HepG2 (cell line): ENCODE data around the gene TNFSF11. TPM values are rescaled to one million over a fixed set of nuclear protein-coding genes. Genes with fewer than 3 reads are reported as not detected.

Experiments
- ATAC-seq: fragments of 200-7000 bp; cut with Tn5 transposase; 3 replicates; pipeline ENCODE4 v1.9.1; 2020; ENCODE audit warnings: mild to moderate bottlenecking, moderate library complexity
- BruUV-seq: library from RNA; stranded (reverse); fragments of 400-500 nt; replicated peaks from 2 replicates; lab custom pipeline; 2021; lab: Mats Ljungman, UMichigan
- CTCF ChIA-PET: fragments of 300-600 bp; formaldehyde crosslinking; extraction: SDS; loops from one replicate; lab custom pipeline; 2021; ENCODE audit warnings: low total read pairs, inconsistent platforms, low intra/inter-chr PET ratio; lab: Yijun Ruan, JAX
- POLR2A ChIA-PET: fragments of 350-600 bp; sonication (Branson Sonifier 250); formaldehyde crosslinking; loops from one replicate; lab custom pipeline; 2020; ENCODE audit warnings: antibody characterized with exemption, inconsistent platforms; lab: Yijun Ruan, JAX
- DNase-seq: peaks from one replicate; pipeline ENCODE4 v3.0.0-alpha.2; 2015; ENCODE audit warnings: low spot score
- FAIRE-seq: peaks from 3 replicates; lab custom pipeline; 2011; peaks lifted over from hg19 to GRCh38; lab: Jason Lieb, UNC
- H2AFZ ChIP-seq: one replicate; pipeline ENCODE4 v1.6.1; 2011; ENCODE audit warnings: low read length, inconsistent platforms
- H3K27ac ChIP-seq: fragments of 300-600 bp; 3 replicates; pipeline ENCODE4 v1.8.0; 2011; ENCODE audit warnings: mixed run types, mild to moderate bottlenecking, mixed read lengths, low read length, inconsistent platforms; ENCODE audit not compliant: insufficient read depth; ENCODE audit errors: extremely low read length
- H3K27me3 ChIP-seq, 2 experiments: fragments of 200-600 bp in 1 of 2; 2 replicates in 1 of 2; 3 replicates in 1 of 2; pipeline versions ENCODE4 v1.6.0 to v1.8.0; 2011; ENCODE audit warnings: low read length in 2 of 2, mild to moderate bottlenecking in 2 of 2, moderate library complexity in 2 of 2, inconsistent platforms in 1 of 2; ENCODE audit not compliant: insufficient read depth in 2 of 2, control insufficient read depth in 1 of 2
- H3K36me3 ChIP-seq, 2 experiments: fragments of 200-600 bp in 1 of 2; replicated peaks in 1 of 2; 2 replicates in 1 of 2; 3 replicates in 1 of 2; pipeline versions ENCODE4 v1.5.1 to v1.8.0; 2011; ENCODE audit warnings: low read length in 2 of 2, inconsistent platforms in 1 of 2; ENCODE audit not compliant: insufficient read depth in 2 of 2, control insufficient read depth in 1 of 2
- H3K4me1 ChIP-seq: 2 replicates; pipeline ENCODE4 v1.5.1; 2012; ENCODE audit warnings: low read length, inconsistent platforms; ENCODE audit not compliant: insufficient read depth
- H3K4me2 ChIP-seq: 2 replicates; pipeline ENCODE4 v1.6.0; 2011; ENCODE audit warnings: low read depth, low read length, inconsistent platforms
- H3K4me3 ChIP-seq, 3 experiments: fragments of 200-600 bp in 1 of 3; sonication (generic), shearing (Covaris generic) in 1 of 3; replicated peaks in 1 of 3; 2 replicates each; pipeline ENCODE4 v1.5.1; 2011 to 2016; ENCODE audit warnings: low read length in 3 of 3, inconsistent platforms in 2 of 3, low read depth in 2 of 3, mild to moderate bottlenecking in 2 of 3, control low read depth in 1 of 3, mixed read lengths in 1 of 3; ENCODE audit not compliant: insufficient read depth in 1 of 3
- H3K79me2 ChIP-seq: one replicate; pipeline ENCODE4 v1.6.1; 2011; ENCODE audit warnings: low read length, inconsistent platforms; ENCODE audit not compliant: insufficient read depth
- H3K9ac ChIP-seq: 2 replicates; pipeline ENCODE4 v1.6.0; 2011; ENCODE audit warnings: mild to moderate bottlenecking, low read depth, low read length, inconsistent platforms; ENCODE audit not compliant: insufficient read depth
- H3K9me3 ChIP-seq: 2 replicates; pipeline ENCODE4 v1.5.1; 2012; ENCODE audit warnings: mild to moderate bottlenecking, low read length
- H4K20me1 ChIP-seq: 2 replicates; pipeline ENCODE4 v1.6.0; 2011; ENCODE audit warnings: inconsistent platforms, mild to moderate bottlenecking, low read length, moderate library complexity; ENCODE audit not compliant: insufficient read depth
- FIP1L1 ChIP-seq: fragments of 200-400 bp; formaldehyde crosslinking; IDR thresholded peaks from 2 replicates; pipeline ENCODE4 v1.6.1; 2018; ENCODE audit warnings: low read depth, mild to moderate bottlenecking, low read length, moderate library complexity, borderline replicate concordance; ENCODE audit not compliant: insufficient read depth
- GFI1 ChIP-seq: sonication (generic); formaldehyde crosslinking; IDR thresholded peaks from 2 replicates; pipeline ENCODE4 v1.5.0; 2020; ENCODE audit warnings: missing genetic modification reagents, mild to moderate bottlenecking, borderline replicate concordance
- HNF1B ChIP-seq: sonication (generic); formaldehyde crosslinking; IDR thresholded peaks from 2 replicates; pipeline ENCODE4 v1.5.1; 2020; ENCODE audit warnings: mild to moderate bottlenecking, moderate library complexity, missing genetic modification reagents
- NCOA1 ChIP-seq: sonication (generic); formaldehyde crosslinking; IDR thresholded peaks from 2 replicates; pipeline ENCODE4 v1.9.0; 2021; ENCODE audit warnings: missing genetic modification reagents
- NPAS2 ChIP-seq: sonication (generic); formaldehyde crosslinking; IDR thresholded peaks from 2 replicates; pipeline ENCODE4 v1.8.0; 2022; ENCODE audit warnings: mild to moderate bottlenecking, missing genetic modification reagents, borderline replicate concordance
- RXRA ChIP-seq: sonication (generic); formaldehyde crosslinking; IDR thresholded peaks from 2 replicates; pipeline ENCODE4 v1.5.1; 2020; ENCODE audit warnings: missing genetic modification reagents
- SKI ChIP-seq: fragments of 450-650 bp; IDR thresholded peaks from one replicate; pipeline ENCODE4 v1.6.1; 2018; ENCODE audit warnings: mild to moderate bottlenecking; ENCODE audit not compliant: partially characterized antibody
- ZBTB46 ChIP-seq: sonication (generic); formaldehyde crosslinking; IDR thresholded peaks from 2 replicates; pipeline ENCODE4 v1.4.0; 2020; ENCODE audit warnings: mild to moderate bottlenecking, missing genetic modification reagents, borderline replicate concordance
- ZHX1 ChIP-seq: sonication (generic); formaldehyde crosslinking; IDR thresholded peaks from 2 replicates; pipeline ENCODE4 v1.8.1; 2022; ENCODE audit warnings: low read depth, mild to moderate bottlenecking, missing genetic modification reagents
- ZNF263 ChIP-seq: sonication (generic); formaldehyde crosslinking; IDR thresholded peaks from 2 replicates; pipeline ENCODE4 v1.4.0; 2020; ENCODE audit warnings: missing genetic modification reagents
- ZNF749 ChIP-seq: sonication (generic); formaldehyde crosslinking; IDR thresholded peaks from 2 replicates; pipeline ENCODE4 v1.8.0; 2022; ENCODE audit warnings: mild to moderate bottlenecking, missing genetic modification reagents, moderate library complexity, borderline replicate concordance
- ZSCAN21 ChIP-seq: sonication (generic); formaldehyde crosslinking; IDR thresholded peaks from 2 replicates; pipeline ENCODE4 v1.8.0; 2022; ENCODE audit warnings: mild to moderate bottlenecking, missing genetic modification reagents, moderate library complexity, borderline replicate concordance
- WGBS: methylation state at CpG from one replicate; pipeline ENCODE4 v1.1.6; 2017; ENCODE audit warnings: low lambda C conversion rate; 5-methylcytosine and 5-hydroxymethylcytosine counted together
- in situ Hi-C: cut with HindIII; loops from 2 replicates; pipeline ENCODE4 v1.10.0; 2017; ENCODE audit warnings: low pct_unique_long_range_greater_than_20kb; ENCODE audit not compliant: extremely low pct_ligation_motif_present
- intact Hi-C: fragments of 100-400 bp; cut with micrococcal nuclease; formaldehyde crosslinking; loops from one replicate; pipeline ENCODE4 v1.10.0; 2022; ENCODE audit not compliant: unreplicated experiment
- polyA plus RNA-seq, 8 experiments: library from polyadenylated mRNA; depleted of rRNA in 3 of 8; stranded (reverse) in 7 of 8; unstranded in 1 of 8; fragments of >200 nt; fragmentation: Illumina TruSeq in 4 of 8; extraction: Trizol in 4 of 8; gene quantifications; 2 replicates each; pipeline versions ENCODE4 v1.2.1 to v1.2.3, GENCODE V29; 2011 to 2016; ENCODE audit warnings: low read depth in 4 of 8, missing spikeins in 1 of 8, mixed read lengths in 1 of 8; ENCODE audit not compliant: insufficient read depth in 1 of 8
- total RNA-seq, 5 experiments: library from RNA; depleted of rRNA; stranded (reverse); fragments of >200 nt; fragmentation: Illumina TruSeq; extraction: Trizol; gene quantifications; 2 replicates each; pipeline ENCODE4 v1.2.3, GENCODE V29; 2016; ENCODE audit warnings: low read depth in 1 of 5

TNFSF11 gene
- total and polyA plus RNA-seq, 2 of the 13 experiments (the other 11 are each of a cell fraction or from before 2014, with no cell fraction given): 0.03 TPM; not detected in 1

GRCh38 chr13:42595253-42595571 lies 21.3 kb downstream of the TNFSF11 start:
- Histone ChIP-seq H3K4me2 (no peak overlapping the region), H3K4me3 (no peak overlapping the region), H3K27ac (no peak overlapping the region), H3K79me2 (no peaks in the 10 kb centered on the region), H3K9me3 (no peaks in the 10 kb centered on the region), H3K36me3 (no peaks in the 10 kb centered on the region), H4K20me1 (no peaks in the 10 kb centered on the region), H3K4me1 (no peaks in the 10 kb centered on the region), H2AFZ (no peak overlapping the region), H3K9ac (no peak overlapping the region), H3K27me3 (no peaks in the 10 kb centered on the region)
- CTCF ChIA-PET: interaction anchor here (1.2 to 1.9 kb wide), 2 partner anchors 538 to 1209 kb away, joined by 3 to 10 read pairs; no protein-coding TSS in a partner anchor
- intact Hi-C loops: loop anchor here (1.0 kb wide), 1 partner anchor 1209 kb away; no protein-coding TSS in a partner anchor
- no peak for ATAC-seq
- WGBS: 74% methylated on average over 4 of the region's 4 CpGs
- TF ChIP-seq ZBTB46 (CRISPR knock-in tag): no peak
- FAIRE-seq: no peak
- POLR2A ChIA-PET: no interaction called here
- no peak for DNase-seq
- no TSS peak for BruUV-seq
- in situ Hi-C loops: loop anchor here (10.0 to 25.0 kb wide), 2 partner anchors 542 to 1200 kb away; no protein-coding TSS in a partner anchor

- Histone ChIP-seq H3K4me1 (no peaks in the 10 kb centered on the region), H3K36me3 (no peaks in the 10 kb centered on the region), H3K9me3 (no peaks in the 10 kb centered on the region), H3K4me3 (no peak overlapping the region), H2AFZ (no peak overlapping the region), H3K27me3 (no peaks in the 10 kb centered on the region), H3K4me2 (no peak overlapping the region), H3K27ac (no peak overlapping the region), H3K9ac (no peak overlapping the region), H3K79me2 (no peaks in the 10 kb centered on the region), H4K20me1 (no peaks in the 10 kb centered on the region)
- CTCF ChIA-PET: no interaction called here
- DNase-seq (no peak), ATAC-seq (no peak), FAIRE-seq (no peak)
- intact Hi-C loops: no loop called here
- in situ Hi-C loops: loop anchor here (10.0 to 25.0 kb wide), 2 partner anchors 540 to 1197 kb away; no protein-coding TSS in a partner anchor
- no peak for TF ChIP-seq RXRA (CRISPR knock-in tag)
- TF ChIP-seq FIP1L1: no peak
- TF ChIP-seq SKI: no peak
- no peak for TF ChIP-seq ZSCAN21
- TF ChIP-seq HNF1B (CRISPR knock-in tag): no peak
- no peak for TF ChIP-seq ZNF263
- no peak for TF ChIP-seq NCOA1 (CRISPR knock-in tag)
- no peak for TF ChIP-seq ZHX1 (CRISPR knock-in tag)
- no peak for TF ChIP-seq NPAS2
- no peak for TF ChIP-seq ZNF749 (CRISPR knock-in tag)
- TF ChIP-seq GFI1: no peak
- WGBS: 22% methylated on average over 4 of the region's 4 CpGs
- no TSS peak for BruUV-seq
- POLR2A ChIA-PET: no interaction called here
Measured at GRCh38 chr13:42597505-42597904, 23.6 kb downstream of the TNFSF11 start.
